Erythroblast (primary cell): ENCODE results near the gene TSHZ1.
"Not testable (repeated sequence)": the region's sequence is repeated elsewhere in the genome, so short reads cannot be mapped to it uniquely, and the experiment has no call there.

Experiments used
- DNase-seq, 2 experiments: peaks; one replicate each; lab custom pipeline; 2025; lab: John Stamatoyannopoulos, UW
- GATA1 ChIP-seq: IDR thresholded peaks from 2 replicates; pipeline ENCODE4 v1.6.1; 2011; ENCODE audit warnings: low read depth, mild to moderate bottlenecking, control low read depth, low read length, moderate library complexity
- POLR2A ChIP-seq: IDR thresholded peaks from 2 replicates; pipeline ENCODE4 v1.6.1; 2011; ENCODE audit warnings: mild to moderate bottlenecking, low read length

Gene TSHZ1

DNA sequence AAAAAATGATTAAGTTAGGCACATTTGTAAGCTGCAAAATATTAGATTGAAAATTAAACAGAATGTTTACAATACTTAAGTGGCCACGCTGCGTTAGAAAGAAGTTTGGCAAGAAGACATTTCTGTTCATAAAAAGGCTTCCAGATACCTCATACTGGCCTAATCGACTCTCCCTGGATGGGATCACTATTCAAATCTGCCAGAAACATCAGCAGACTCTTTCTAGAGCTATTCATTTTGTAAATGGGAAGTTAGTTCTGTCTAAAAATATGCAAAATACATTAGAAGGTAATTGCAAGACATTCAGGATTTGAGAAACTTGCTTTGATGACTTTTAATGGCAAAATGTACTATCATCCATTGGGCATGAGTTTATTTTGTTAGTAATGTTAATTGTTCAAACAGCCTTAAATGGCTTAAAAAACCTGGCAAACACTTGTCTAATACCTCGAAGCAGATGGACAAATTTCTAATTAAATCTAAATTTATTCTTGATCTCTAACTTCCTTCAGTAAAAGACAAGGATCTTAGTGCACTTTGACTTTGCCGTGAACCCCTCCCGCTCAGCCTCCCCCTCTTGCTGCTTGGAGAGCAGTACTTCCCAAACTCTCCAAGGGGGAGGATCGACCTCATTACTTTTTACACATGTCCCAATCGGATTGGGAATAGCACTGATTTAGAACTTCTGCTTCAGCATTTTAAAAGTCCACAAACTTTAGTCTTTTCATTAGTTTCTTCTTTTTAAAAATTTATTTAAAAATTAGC is 113.4 kb downstream of the TSHZ1 start:
- TF ChIP-seq POLR2A: no peak
- TF ChIP-seq GATA1: no peak
- DNase-seq: no peak

DNA sequence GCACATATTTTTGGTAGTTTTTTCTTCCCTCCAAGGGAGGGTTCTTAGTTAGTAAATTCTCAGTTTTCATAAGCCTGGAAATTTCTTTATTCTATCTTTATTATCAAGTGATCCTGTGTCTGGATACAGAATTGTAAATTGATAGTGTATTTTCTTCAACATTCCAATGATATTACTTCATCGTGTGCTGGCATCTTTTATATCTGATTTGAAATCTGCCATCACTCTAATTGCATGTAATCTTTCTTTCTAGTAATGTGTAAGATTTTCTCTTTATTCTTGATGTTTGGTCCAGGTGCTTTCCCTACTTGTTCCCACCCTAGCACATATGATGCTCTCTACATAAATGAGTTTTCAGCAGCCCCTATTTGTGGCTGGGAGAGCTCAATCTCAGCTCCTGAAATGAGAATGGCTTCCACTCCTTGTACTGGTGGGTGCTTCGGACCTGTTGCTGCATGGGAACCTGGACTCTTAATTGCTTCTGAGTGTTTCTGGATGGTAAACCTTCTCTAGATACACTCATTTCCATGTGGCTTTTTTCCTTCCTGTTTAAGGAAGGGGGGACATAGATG is 114.2 kb downstream of the TSHZ1 start:
- no peak for DNase-seq
- TF ChIP-seq POLR2A (no peak), GATA1 (no peak)

DNA sequence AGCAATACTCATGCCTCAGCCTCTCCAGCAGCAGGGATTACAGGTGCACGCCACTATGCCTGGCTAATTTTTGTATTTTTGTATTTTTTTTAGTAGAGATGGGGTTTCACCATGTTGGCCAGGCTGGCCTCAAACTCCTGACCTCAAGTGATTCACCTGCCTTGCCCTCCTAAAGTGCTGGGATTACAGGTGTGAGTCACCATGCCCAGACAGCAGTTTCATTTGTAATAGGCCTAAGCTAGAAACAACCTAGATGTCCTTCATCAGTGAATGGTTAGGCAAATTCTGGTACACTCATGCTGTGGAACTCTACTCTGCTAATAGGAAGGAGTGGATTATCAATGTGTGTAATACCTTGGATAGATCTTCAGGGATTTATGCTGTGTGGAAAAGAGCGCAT is 119.2 kb downstream of the TSHZ1 start:
- not testable (repeated sequence) for DNase-seq

DNA sequence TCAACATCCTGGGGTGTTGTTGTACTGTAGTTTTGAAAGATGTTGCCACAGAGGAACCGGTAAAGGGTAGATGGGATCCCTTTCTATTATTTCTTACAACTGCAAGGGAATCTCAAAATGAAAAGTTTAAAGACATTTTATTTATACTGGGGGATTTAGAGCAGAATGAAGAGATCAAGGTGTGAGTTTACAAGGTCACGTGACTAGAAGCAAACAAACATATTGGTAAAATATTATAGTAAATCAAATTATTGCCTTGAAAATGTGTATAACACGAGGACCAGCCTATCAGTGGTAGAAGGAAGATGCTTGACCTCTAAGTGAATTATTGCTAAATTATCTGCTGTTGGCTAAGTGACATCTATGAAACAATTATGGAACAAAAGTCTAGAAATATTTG is 119.7 kb downstream of the TSHZ1 start:
- DNase-seq: no peak

DNA sequence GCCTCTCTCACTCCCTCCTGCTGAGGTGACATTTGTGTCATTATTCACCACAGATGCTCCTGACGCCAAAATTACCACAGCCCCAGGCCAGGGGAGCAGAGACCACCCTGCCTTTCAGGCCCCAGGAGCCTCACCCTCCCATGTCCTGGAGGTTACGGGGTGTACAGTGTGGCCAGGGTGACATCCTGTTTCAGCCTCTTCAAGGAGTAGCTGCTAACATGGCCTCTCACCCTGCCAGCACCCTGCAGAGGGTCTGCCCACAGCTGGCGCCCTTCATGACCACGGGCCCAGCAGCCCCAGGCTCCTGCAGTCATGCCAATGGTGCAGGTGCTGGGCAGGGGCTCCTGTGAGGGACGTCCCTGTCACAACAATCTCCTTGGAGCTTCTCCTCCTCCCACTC is 124.3 kb downstream of the TSHZ1 start:
- DNase-seq: no peak
- TF ChIP-seq GATA1: no peak
- TF ChIP-seq POLR2A: no peak

More for the DNA sequence above, 119.7 kb downstream of the TSHZ1 start:
- TF ChIP-seq POLR2A (no peak), GATA1 (no peak)

DNA sequence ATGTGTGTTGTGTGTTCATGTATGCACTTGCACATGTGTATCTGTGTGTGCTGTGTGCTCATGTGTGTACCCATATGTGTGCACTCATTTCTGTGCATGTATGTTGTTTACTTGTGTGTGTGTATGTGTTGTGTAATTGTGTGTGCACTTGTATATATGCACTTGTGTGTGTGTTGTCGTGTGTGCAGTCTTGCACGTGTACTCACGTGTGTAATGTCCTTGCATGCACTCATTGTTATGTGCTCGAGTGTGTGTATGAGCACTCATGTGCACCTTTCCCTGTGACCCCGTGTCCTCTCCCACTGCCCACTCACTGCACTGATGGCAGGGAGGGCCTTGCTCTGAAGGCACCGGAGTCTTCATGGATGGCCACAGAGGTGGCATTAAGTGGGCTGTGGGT is 124.9 kb downstream of the TSHZ1 start:
- DNase-seq: no peak
- TF ChIP-seq POLR2A (no peak), GATA1 (no peak)

DNA sequence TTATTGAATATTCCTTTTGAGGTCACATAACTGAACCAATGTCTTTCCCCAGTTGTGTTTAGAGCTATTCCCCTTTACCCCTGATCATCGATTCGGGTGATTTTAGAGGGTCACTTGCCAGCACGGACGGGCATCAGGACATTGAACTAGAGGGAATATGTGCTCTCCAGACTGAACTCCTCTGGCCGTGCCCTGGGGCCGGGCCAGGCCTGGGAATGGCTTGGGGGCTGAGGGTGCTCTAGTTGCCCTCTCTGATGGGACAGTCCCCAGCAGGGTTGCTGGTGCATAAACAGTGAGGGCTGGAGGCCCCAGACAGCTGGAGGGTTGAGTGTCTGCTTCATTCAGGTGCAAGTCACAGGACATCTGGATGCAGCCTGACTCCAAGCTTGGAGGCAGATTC is 126.2 kb downstream of the TSHZ1 start:
- TF ChIP-seq GATA1: no peak
- no peak for TF ChIP-seq POLR2A
- DNase-seq: no peak

DNA sequence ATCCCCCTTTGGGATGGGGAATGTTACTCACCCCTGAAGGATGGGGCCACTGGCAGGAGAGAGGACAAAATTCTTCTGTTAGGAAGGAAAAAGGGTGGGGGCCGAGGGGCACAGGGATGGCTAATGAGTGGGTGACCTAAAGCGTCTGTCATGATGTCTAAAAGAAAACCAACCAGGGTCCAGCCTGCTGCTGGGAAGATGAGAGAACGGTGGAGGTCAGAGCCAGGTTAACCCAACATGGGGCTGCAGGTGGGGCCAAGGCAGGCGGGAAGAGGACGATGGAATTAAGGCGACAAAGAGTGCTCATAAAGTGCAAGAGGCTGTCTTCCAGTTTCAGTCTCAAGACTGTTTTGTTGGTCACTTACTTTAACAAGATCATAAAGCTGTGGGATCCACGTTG is 126.8 kb downstream of the TSHZ1 start:
- no peak for DNase-seq
- TF ChIP-seq GATA1 (no peak), POLR2A (no peak)

DNA sequence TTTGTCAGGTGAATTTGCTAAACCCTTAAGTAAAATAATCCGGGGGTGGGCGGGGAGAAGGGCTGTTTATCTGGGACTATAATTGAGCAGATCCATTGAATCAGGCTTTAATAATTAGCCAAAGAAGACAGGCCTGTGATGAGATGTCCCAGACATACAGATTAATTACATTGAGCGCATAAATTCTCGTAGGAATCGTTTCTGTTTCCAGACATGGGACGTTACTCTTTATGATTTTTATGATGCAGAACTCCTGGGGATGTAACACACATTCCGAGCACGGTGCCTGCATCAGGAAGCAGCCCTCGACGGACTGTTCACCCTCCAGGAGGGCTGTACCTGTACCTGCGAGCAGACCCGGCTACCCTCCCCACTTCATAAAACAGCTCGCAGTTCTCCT is 128.0 kb downstream of the TSHZ1 start:
- TF ChIP-seq GATA1 (no peak), POLR2A (no peak)
- DNase-seq: no peak
